B cell (primary cell): ENCODE measurements around the gene RFT1. TPM values are rescaled to one million over a fixed set of nuclear protein-coding genes. Genes with fewer than 3 reads are reported as not detected.
A peak's percentile ranks its signal among the peaks of the same experiment; 100 is the strongest.

ENCODE experiments used
- ATAC-seq: fragments of 200-7000 bp; cut with Tn5 transposase; one replicate; pipeline ENCODE4 v1.10.0; 2021; ENCODE audit warnings: low read depth, mild to moderate bottlenecking, moderate number of reproducible peaks, moderate library complexity
- CTCF ChIA-PET: fragments of 350-600 bp; sonication (Branson Sonifier 250); formaldehyde crosslinking; loops from one replicate; lab custom pipeline; 2021; ENCODE audit warnings: antibody characterized with exemption, inconsistent platforms; lab: Charles Lee
- POLR2A ChIA-PET: fragments of 350-600 bp; sonication (Branson Sonifier 250); formaldehyde crosslinking; loops from one replicate; lab custom pipeline; 2021; ENCODE audit warnings: antibody characterized with exemption; lab: Charles Lee
- DNase-seq: peaks from one replicate; pipeline ENCODE4 v3.0.0; 2013
- H2AFZ ChIP-seq: 2 replicates; pipeline ENCODE4 v1.6.1; 2012; ENCODE audit warnings: mild to moderate bottlenecking, low read depth, low read length; ENCODE audit not compliant: insufficient read depth, poor library complexity, severe bottlenecking
- H3K27ac ChIP-seq, 2 donors: 1 replicate in 1 of 2; 2 replicates in 1 of 2; pipeline ENCODE4 v1.5.1; 2012 to 2013; ENCODE audit warnings: low read length in 2 of 2, mild to moderate bottlenecking in 2 of 2, moderate library complexity in 1 of 2
- H3K27me3 ChIP-seq, 4 experiments: fragments of 200-600 bp in 1 of 4; sonication (generic) in 1 of 4; replicated peaks in 1 of 4; 1 replicate in 2 of 4; 2 replicates in 2 of 4; pipeline versions ENCODE4 v1.6.1 to v1.7.0; 2013 to 2016; ENCODE audit warnings: low read length in 3 of 4, mild to moderate bottlenecking in 2 of 4, mixed read lengths in 1 of 4, moderate library complexity in 1 of 4; ENCODE audit not compliant: insufficient read depth in 4 of 4, control insufficient read depth in 3 of 4; ENCODE audit errors: control extremely low read depth in 1 of 4
- H3K36me3 ChIP-seq, 2 experiments: replicated peaks in 1 of 2; 1 replicate in 1 of 2; 2 replicates in 1 of 2; pipeline versions ENCODE4 v1.6.1 to v1.7.1; 2013; ENCODE audit warnings: low read length in 1 of 2; ENCODE audit not compliant: insufficient read depth in 2 of 2, control insufficient read depth in 1 of 2; ENCODE audit errors: control extremely low read depth in 1 of 2, extremely low read depth in 1 of 2
- H3K4me1 ChIP-seq, 2 donors: fragments of 200-600 bp in 1 of 2; sonication (generic) in 1 of 2; 1 replicate in 1 of 2; 2 replicates in 1 of 2; pipeline versions ENCODE4 v1.5.1 to v1.6.1; 2013 to 2017; ENCODE audit warnings: low read length in 2 of 2; ENCODE audit not compliant: control insufficient read depth in 2 of 2, insufficient read depth in 2 of 2
- H3K4me2 ChIP-seq: replicated peaks from 2 replicates; pipeline ENCODE3; 2012; ENCODE audit warnings: mild to moderate bottlenecking, low read depth, low read length; ENCODE audit not compliant: poor library complexity, severe bottlenecking
- H3K4me3 ChIP-seq, 5 experiments: fragments of 200-600 bp in 1 of 5; sonication (generic) in 1 of 5; 1 replicate in 3 of 5; 2 replicates in 2 of 5; pipeline versions ENCODE4 v1.5.1 to v1.7.0; 2011 to 2016; ENCODE audit warnings: low read length in 4 of 5, mild to moderate bottlenecking in 4 of 5, low read depth in 2 of 5, control low read depth in 1 of 5, moderate library complexity in 1 of 5; ENCODE audit not compliant: insufficient read depth in 1 of 5; ENCODE audit errors: control extremely low read depth in 1 of 5, extremely low read depth in 1 of 5
- H3K79me2 ChIP-seq: fragments of 200-600 bp; sonication (generic); one replicate; pipeline ENCODE4 v1.6.0; 2016; ENCODE audit warnings: low read length; ENCODE audit not compliant: control insufficient read depth, insufficient read depth
- H3K9ac ChIP-seq: fragments of 200-600 bp; sonication (generic); 2 replicates; pipeline ENCODE4 v1.6.1; 2017; ENCODE audit warnings: mild to moderate bottlenecking, low read length, moderate library complexity
- H3K9me3 ChIP-seq, 3 donors: one replicate each; pipeline versions ENCODE4 v1.6.1 to v1.7.1; 2013; ENCODE audit warnings: low read length in 2 of 3; ENCODE audit not compliant: control insufficient read depth in 2 of 3, insufficient read depth in 1 of 3; ENCODE audit errors: control extremely low read depth in 1 of 3
- H4K20me1 ChIP-seq: 2 replicates; pipeline ENCODE4 v1.6.0; 2012; ENCODE audit warnings: mild to moderate bottlenecking, low read length; ENCODE audit not compliant: insufficient read depth, control insufficient read depth, poor library complexity, severe bottlenecking
- H3K27ac Mint-ChIP-seq: one replicate; pipeline ENCODE4 v1.8.0; 2021; ENCODE audit warnings: mixed read lengths
- H3K27me3 Mint-ChIP-seq: one replicate; pipeline ENCODE4 v1.8.0; 2021; ENCODE audit warnings: mixed read lengths
- H3K4me1 Mint-ChIP-seq: one replicate; pipeline ENCODE4 v1.8.0; 2021; ENCODE audit warnings: mixed read lengths
- H3K4me3 Mint-ChIP-seq: one replicate; pipeline ENCODE4 v1.8.0; 2021; ENCODE audit warnings: mixed read lengths
- H3K9me3 Mint-ChIP-seq: one replicate; pipeline ENCODE4 v1.8.0; 2022; ENCODE audit warnings: mixed read lengths; ENCODE audit not compliant: insufficient read depth
- CTCF ChIP-seq: fragments of 200-600 bp; IDR thresholded peaks from one replicate; pipeline ENCODE4 v1.8.0; 2022; ENCODE audit warnings: antibody characterized with exemption, mild to moderate bottlenecking
- EZH2 ChIP-seq: IDR thresholded peaks from 2 replicates; pipeline ENCODE4 v1.6.1; 2012; ENCODE audit warnings: borderline replicate concordance, low read depth, mild to moderate bottlenecking, moderate library complexity, low read length; ENCODE audit not compliant: insufficient read depth, poor library complexity, severe bottlenecking
- WGBS: methylation state at CpG from one replicate; pipeline ENCODE4 v1.1.5; 2013; ENCODE audit warnings: missing lambda C conversion rate; ENCODE audit not compliant: insufficient coverage; 5-methylcytosine and 5-hydroxymethylcytosine counted together
- intact Hi-C: fragments of 100-400 bp; cut with micrococcal nuclease; formaldehyde crosslinking; loops from one replicate; pipeline ENCODE4 v1.10.0; 2022
- polyA plus RNA-seq: library from polyadenylated mRNA; depleted of rRNA; stranded (reverse); fragments of >200 nt; gene quantifications from 2 replicates; pipeline ENCODE4 v1.2.3, GENCODE V29; 2012
- total RNA-seq, 2 donors: library from RNA; stranded (reverse); fragments of 120-200 nt in 1 of 2; gene quantifications; 1 replicate in 1 of 2; 2 replicates in 1 of 2; pipeline versions ENCODE4 v1.2.3 to v1.2.4, GENCODE V29; 2013 to 2022

Gene RFT1
- total and polyA plus RNA-seq, 2 donors (not counting 1 experiment from before 2014, with no cell fraction given): 12.1 to 28.9 TPM

- peaks cover 13% of the 10 kb centered on the region for H3K27me3 Mint-ChIP-seq
- Histone ChIP-seq H3K36me3 (no peaks in the 10 kb centered on the region), H3K27ac (no peak overlapping the region), H2AFZ (no peak overlapping the region), H3K4me1 (peaks cover 18 to 28% of the 10 kb centered on the region in 2 donors), H3K4me3 (no peak overlapping the region), H3K79me2 (peaks cover 22% of the 10 kb centered on the region), H4K20me1 (no peaks in the 10 kb centered on the region), H3K27me3 (peaks cover 0 to 31% (median 12%) of the 10 kb centered on the region in 4 experiments), H3K9me3 (no peaks in the 10 kb centered on the region), H3K9ac (no peak overlapping the region), H3K4me2 (peak overlapping the region; percentile 44)
- peaks cover 22% of the 10 kb centered on the region for H3K4me1 Mint-ChIP-seq
- peak overlapping the region; percentile 10 for H3K4me3 Mint-ChIP-seq
- H3K9me3 Mint-ChIP-seq: no peaks in the 10 kb centered on the region
- ATAC-seq: no peak
- WGBS: 22% methylated on average over 13 of the region's 36 CpGs
- DNase-seq: no peak
- ChIA-PET POLR2A (interaction anchor here (0.8 kb wide), 1 partner anchor 110 kb away, joined by 4 read pairs; no protein-coding TSS in a partner anchor), CTCF (interaction anchor here (1.0 to 2.4 kb wide), 4 partner anchors 22 to 44 kb away, joined by 3 to 14 read pairs (median 4); no protein-coding TSS in a partner anchor)
- no peak for TF ChIP-seq CTCF
- no peak for TF ChIP-seq EZH2
- no peak overlapping the region for H3K27ac Mint-ChIP-seq
- intact Hi-C loops: no loop called here
These were observed 26.2 kb upstream of the RFT1 start for GRCh38 chr3:53156368-53156834.

- no peak for DNase-seq
- H3K4me2 ChIP-seq: no peak overlapping the region
- peaks cover 0 to 31% (median 12%) of the 10 kb centered on the region in 4 experiments for H3K27me3 ChIP-seq
- Mint-ChIP-seq H3K4me3 (no peak overlapping the region), H3K27me3 (peaks cover 13% of the 10 kb centered on the region), H3K4me1 (peaks cover 22% of the 10 kb centered on the region), H3K9me3 (no peaks in the 10 kb centered on the region), H3K27ac (no peak overlapping the region)
- WGBS: 84% methylated on average over 6 of the region's 6 CpGs
- no peaks in the 10 kb centered on the region for H4K20me1 ChIP-seq
- TF ChIP-seq CTCF: no peak
- no peak for TF ChIP-seq EZH2
- H3K4me1 ChIP-seq: peaks cover 18 to 28% of the 10 kb centered on the region in 2 donors
- ChIA-PET POLR2A (interaction anchor here (0.8 kb wide), 1 partner anchor 110 kb away, joined by 4 read pairs; no protein-coding TSS in a partner anchor), CTCF (interaction anchor here (1.5 to 2.4 kb wide), 2 partner anchors 37 to 41 kb away, joined by 3 to 14 read pairs; no protein-coding TSS in a partner anchor)
- no peak overlapping the region for H3K4me3 ChIP-seq
- intact Hi-C loops: no loop called here
- no peak overlapping the region for H2AFZ ChIP-seq
- peaks cover 18% of the 10 kb centered on the region for H3K79me2 ChIP-seq
- H3K9me3 ChIP-seq: no peaks in the 10 kb centered on the region
- no peak for ATAC-seq
- no peaks in the 10 kb centered on the region for H3K36me3 ChIP-seq
- H3K27ac ChIP-seq: no peak overlapping the region
- H3K9ac ChIP-seq: no peak overlapping the region
These were observed 25.5 kb upstream of the RFT1 start for GRCh38 chr3:53155760-53156159.
